Measurements from ENCODE around the gene CHGA. TPM values are rescaled to one million over a fixed set of nuclear protein-coding genes. Genes with fewer than 3 reads are reported as not detected.

CHGA gene
- polyA plus RNA-seq, 2 of the 4 experiments (the other 2 are of a cell fraction), result 0.32 to 0.70 TPM

DNA sequence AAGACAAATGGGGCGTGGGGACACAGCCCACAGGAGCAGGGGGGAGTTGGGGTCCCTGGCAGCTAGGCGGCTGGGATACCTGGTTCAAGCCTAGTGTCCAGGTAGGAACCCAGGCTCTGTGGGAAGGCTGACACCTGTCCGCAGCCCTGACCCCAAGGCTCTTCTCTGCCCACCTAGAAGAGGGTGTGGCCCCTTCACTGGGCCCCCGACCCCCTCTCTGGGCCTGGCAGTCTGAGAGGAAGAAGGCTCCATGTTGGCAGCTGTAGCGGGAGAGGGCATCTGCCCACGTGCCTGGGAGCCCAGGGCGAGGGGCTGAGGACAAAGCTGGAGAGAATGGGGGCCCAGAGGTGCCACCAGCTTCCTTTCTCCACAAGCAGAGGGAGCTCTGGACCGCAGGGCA is 10.5 kb downstream of the CHGA start:
- no peak for FAIRE-seq
- no peaks in the 10 kb centered on the region for H3K9me3 ChIP-seq
- POLR2A ChIA-PET, result no interaction called here

GRCh38 chr14:92934196-92935085 is 11.5 kb downstream of the CHGA start:
- FAIRE-seq (no peak), ATAC-seq (peak in 1 of 2 experiments; percentile 9; a peak in 1 of 6 replicates), DNase-seq (ENCODE audit: low read depth in 1 of 2, low spot score in 1 of 2) (no peak)
- ChIA-PET POLR2A (no interaction called here), CTCF (interaction anchor here (0.5 to 2.5 kb wide), 7 partner anchors 10 to 300 kb away, joined by 3 to 7 read pairs (median 4); no protein-coding TSS in a partner anchor)
- TF ChIP-seq HDAC2 (IDR thresholded peaks at IDR 0.05) (no peak), HOXB5 (CRISPR knock-in tag; IDR thresholded peaks at IDR 0.05) (no peak), SREBF2 (IDR thresholded peaks at IDR 0.05) (no peak)
- Histone ChIP-seq H3K4me3 (no peak overlapping the region), H3K9me3 (no peaks in the 10 kb centered on the region), H3K4me1 (peaks cover 11% of the 10 kb centered on the region; the same call in 2 of the 3 replicates), H3K27ac (no peak overlapping the region), H3K4me2 (no peak overlapping the region)
- 90% methylated on average over 18 of the region's 19 CpGs for WGBS (ENCODE audit: missing lambda C conversion rate)

More for the DNA sequence above, 10.5 kb downstream of the CHGA start:
- TF ChIP-seq ESRRA (IDR thresholded peaks at IDR 0.05; ENCODE audit: borderline replicate concordance, low read length) (no peak), CHD2 (IDR thresholded peaks at IDR 0.05; ENCODE audit: low read length, partially characterized antibody) (no peak), HDAC2 (IDR thresholded peaks at IDR 0.05) (no peak), SREBF2 (IDR thresholded peaks at IDR 0.05) (no peak), MAZ (IDR thresholded peaks at IDR 0.05; ENCODE audit: borderline replicate concordance, low read depth, low read length) (no peak), EHMT2 (IDR thresholded peaks at IDR 0.05; ENCODE audit: low read depth) (no peak), CBX8 (IDR thresholded peaks at IDR 0.05) (no peak), CBX2 (IDR thresholded peaks at IDR 0.05; ENCODE audit: borderline replicate concordance, low read depth) (no peak), HOXB13 (CRISPR knock-in tag; IDR thresholded peaks at IDR 0.05; ENCODE audit: low read depth) (no peak), FOSL2 (IDR thresholded peaks at IDR 0.05) (no peak), FOSL2 (CRISPR knock-in tag; IDR thresholded peaks at IDR 0.05) (no peak), MYC (IDR thresholded peaks at IDR 0.05; ENCODE audit: borderline replicate concordance, low read length) (no peak), EP300 (IDR thresholded peaks at IDR 0.05) (no peak)
- no peak overlapping the region for H3K4me2 ChIP-seq
- ATAC-seq (no peak), DNase-seq (ENCODE audit: low read depth in 1 of 2, low spot score in 1 of 2) (no peak)
- 68% methylated on average over 6 of the region's 8 CpGs for WGBS (ENCODE audit: missing lambda C conversion rate)
- H3K27ac ChIP-seq, result no peak overlapping the region
- no peak overlapping the region for H3K4me3 ChIP-seq
- CTCF ChIA-PET, result interaction anchor here (1.0 to 2.5 kb wide), 4 partner anchors 11 to 199 kb away, joined by 4 to 7 read pairs (median 6); no protein-coding TSS in a partner anchor
- peaks cover 11% of the 10 kb centered on the region; the same call in 2 of the 3 replicates for H3K4me1 ChIP-seq

GRCh38 chr14:92935446-92935845 is 12.5 kb downstream of the CHGA start:
- 82% methylated on average over 9 of the region's 11 CpGs for WGBS (ENCODE audit: missing lambda C conversion rate)
- ATAC-seq (no peak), DNase-seq (ENCODE audit: low read depth in 1 of 2, low spot score in 1 of 2) (no peak), FAIRE-seq (no peak)
- H3K4me3 ChIP-seq, result no peak overlapping the region
- peaks cover 11% of the 10 kb centered on the region; the same call in 2 of the 3 replicates for H3K4me1 ChIP-seq
- H3K9me3 ChIP-seq, result no peaks in the 10 kb centered on the region
- no peak overlapping the region for H3K4me2 ChIP-seq
- TF ChIP-seq CBX2 (IDR thresholded peaks at IDR 0.05; ENCODE audit: borderline replicate concordance, low read depth) (no peak), BHLHE40 (IDR thresholded peaks at IDR 0.05; ENCODE audit: low read depth, low read length) (no peak), NPAS2 (CRISPR knock-in tag; IDR thresholded peaks at IDR 0.05; ENCODE audit: borderline replicate concordance) (no peak), HES2 (IDR thresholded peaks at IDR 0.05) (no peak), FOXS1 (CRISPR knock-in tag; IDR thresholded peaks at IDR 0.05) (no peak), EHMT2 (IDR thresholded peaks at IDR 0.05; ENCODE audit: low read depth) (no peak), HOXB5 (CRISPR knock-in tag; IDR thresholded peaks at IDR 0.05) (no peak), TFCP2L1 (CRISPR knock-in tag; IDR thresholded peaks at IDR 0.05) (no peak), CHD4 (IDR thresholded peaks at IDR 0.05; ENCODE audit: borderline replicate concordance) (no peak)
- ChIA-PET CTCF (interaction anchor here (1.2 to 1.9 kb wide), 3 partner anchors 9 to 17 kb away, joined by 4 to 5 read pairs (median 4); no protein-coding TSS in a partner anchor), POLR2A (no interaction called here)
- no peak overlapping the region for H3K27ac ChIP-seq
